HCT116 (cell line): ENCODE data around the gene FAM162B.

Source experiments
- CEBPB ChIP-seq: IDR thresholded peaks from 2 replicates; pipeline ENCODE4 v1.6.1; 2012; ENCODE audit warnings: low read depth
- EGR1 ChIP-seq: IDR thresholded peaks from 2 replicates; pipeline ENCODE4 v1.6.1; 2012; ENCODE audit warnings: low read depth
- EZH2 ChIP-seq: fragments of 200-600 bp; sonication (generic); IDR thresholded peaks from 2 replicates; pipeline ENCODE4 v1.6.1; 2017; ENCODE audit warnings: antibody characterized with exemption, mixed run types
- EZH2phosphoT487 ChIP-seq: fragments of 200-600 bp; IDR thresholded peaks from 2 replicates; pipeline ENCODE4 v1.6.1; 2018; ENCODE audit warnings: antibody characterized with exemption, borderline replicate concordance
- FOSL1 ChIP-seq: IDR thresholded peaks from 2 replicates; pipeline ENCODE4 v1.6.1; 2012; ENCODE audit warnings: low read depth
- POLR2A ChIP-seq: IDR thresholded peaks from 2 replicates; pipeline ENCODE4 v1.7.0; 2011; ENCODE audit warnings: borderline replicate concordance; ENCODE audit not compliant: insufficient read depth, insufficient read length; ENCODE audit errors: extremely low read depth
- POLR2AphosphoS5 ChIP-seq: IDR thresholded peaks from 2 replicates; pipeline ENCODE4 v1.6.1; 2011; ENCODE audit warnings: mild to moderate bottlenecking, low read depth, low read length, moderate library complexity
- RAD21 ChIP-seq: IDR thresholded peaks from 2 replicates; pipeline ENCODE4 v1.6.1; 2012; ENCODE audit warnings: low read depth, mild to moderate bottlenecking
- SIN3A ChIP-seq: IDR thresholded peaks from 2 replicates; pipeline ENCODE4 v1.6.1; 2012; ENCODE audit warnings: low read depth
- SRF ChIP-seq: IDR thresholded peaks from 2 replicates; pipeline ENCODE4 v1.6.1; 2012; ENCODE audit warnings: low read depth
- YY1 ChIP-seq: IDR thresholded peaks from 2 replicates; pipeline ENCODE4 v1.6.1; 2011; ENCODE audit warnings: low read length, low read depth, moderate library complexity, mild to moderate bottlenecking; ENCODE audit not compliant: insufficient replicate concordance; ENCODE audit errors: extremely low read depth
- ZNF274 ChIP-seq: fragments of 200-500 bp; sonication (Bioruptor generic); IDR thresholded peaks from 2 replicates; pipeline ENCODE4 v1.6.1; 2014; ENCODE audit warnings: mild to moderate bottlenecking, low read depth, low read length, inconsistent platforms
- TF ChIP-seq, protein P1 (sequence below), 3 experiments: fragments of 200-600 bp in 1 of 3; sonication (generic) in 1 of 3; IDR thresholded peaks in 2 of 3; conservative IDR thresholded peaks in 1 of 3; 2 replicates each; pipeline ENCODE4 v1.5.1; 2012 to 2017; ENCODE audit warnings: low read depth in 2 of 3, low read length in 2 of 3, antibody characterized with exemption in 1 of 3, borderline replicate concordance in 1 of 3, control low read depth in 1 of 3, mild to moderate bottlenecking in 1 of 3, mixed read lengths in 1 of 3, mixed run types in 1 of 3, moderate library complexity in 1 of 3; ENCODE audit not compliant: insufficient read depth in 1 of 3
- TF ChIP-seq, protein P2 (sequence below): IDR thresholded peaks from 2 replicates; pipeline ENCODE4 v1.6.1; 2012

DNA sequence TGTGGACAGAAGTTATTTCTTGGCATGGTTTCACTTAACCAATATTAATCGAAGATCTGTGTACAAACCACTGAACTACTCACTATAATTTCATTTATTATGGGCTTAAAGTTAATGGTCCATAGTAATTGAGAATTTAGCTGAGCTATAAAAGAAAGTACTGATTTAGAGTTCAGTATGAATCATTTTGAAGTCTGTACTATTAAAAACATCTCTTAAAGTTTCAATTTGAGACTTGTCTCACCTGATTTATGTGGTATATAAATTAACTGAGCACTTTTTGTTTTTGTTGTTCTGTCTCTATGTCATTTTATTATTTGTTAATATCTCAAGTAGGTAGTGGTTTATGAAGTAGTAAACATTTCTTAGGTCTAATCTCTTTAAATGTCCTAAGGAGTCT is 59.6 kb downstream of the FAM162B start:
- TF ChIP-seq, protein P1, sequence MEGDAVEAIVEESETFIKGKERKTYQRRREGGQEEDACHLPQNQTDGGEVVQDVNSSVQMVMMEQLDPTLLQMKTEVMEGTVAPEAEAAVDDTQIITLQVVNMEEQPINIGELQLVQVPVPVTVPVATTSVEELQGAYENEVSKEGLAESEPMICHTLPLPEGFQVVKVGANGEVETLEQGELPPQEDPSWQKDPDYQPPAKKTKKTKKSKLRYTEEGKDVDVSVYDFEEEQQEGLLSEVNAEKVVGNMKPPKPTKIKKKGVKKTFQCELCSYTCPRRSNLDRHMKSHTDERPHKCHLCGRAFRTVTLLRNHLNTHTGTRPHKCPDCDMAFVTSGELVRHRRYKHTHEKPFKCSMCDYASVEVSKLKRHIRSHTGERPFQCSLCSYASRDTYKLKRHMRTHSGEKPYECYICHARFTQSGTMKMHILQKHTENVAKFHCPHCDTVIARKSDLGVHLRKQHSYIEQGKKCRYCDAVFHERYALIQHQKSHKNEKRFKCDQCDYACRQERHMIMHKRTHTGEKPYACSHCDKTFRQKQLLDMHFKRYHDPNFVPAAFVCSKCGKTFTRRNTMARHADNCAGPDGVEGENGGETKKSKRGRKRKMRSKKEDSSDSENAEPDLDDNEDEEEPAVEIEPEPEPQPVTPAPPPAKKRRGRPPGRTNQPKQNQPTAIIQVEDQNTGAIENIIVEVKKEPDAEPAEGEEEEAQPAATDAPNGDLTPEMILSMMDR (IDR thresholded peaks at IDR 0.05 in 2 of 3, conservative IDR thresholded peaks at IDR 0.05 in 1 of 3; ENCODE audit: borderline replicate concordance in 1 of 3, insufficient read depth in 1 of 3, low read depth in 2 of 3, low read length in 2 of 3) = no peak
- TF ChIP-seq YY1 (no peak), RAD21 (no peak), SIN3A (no peak), ZNF274 (no peak), EZH2 (no peak), SRF (no peak), EZH2phosphoT487 (no peak), POLR2A (no peak), POLR2AphosphoS5 (no peak), CEBPB (no peak), EGR1 (no peak), FOSL1 (no peak)
- TF ChIP-seq, protein P2, sequence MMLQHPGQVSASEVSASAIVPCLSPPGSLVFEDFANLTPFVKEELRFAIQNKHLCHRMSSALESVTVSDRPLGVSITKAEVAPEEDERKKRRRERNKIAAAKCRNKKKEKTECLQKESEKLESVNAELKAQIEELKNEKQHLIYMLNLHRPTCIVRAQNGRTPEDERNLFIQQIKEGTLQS = no peak
